Activated CD8-positive, alpha-beta T cell treated with anti-CD3 and anti-CD28 coated beads for 36 hours (primary cell): ENCODE results near the gene PPP3R2. TPM values are rescaled to one million over a fixed set of nuclear protein-coding genes. Genes with fewer than 3 reads are reported as not detected.
A peak's percentile ranks its signal among the peaks of the same experiment; 100 is the strongest.

ENCODE experiments used
- ATAC-seq: fragments of 200-7000 bp; cut with Tn5 transposase; one replicate; pipeline ENCODE4 v1.10.0; 2021; ENCODE audit warnings: mild to moderate bottlenecking, moderate library complexity
- CTCF ChIA-PET: fragments of 350-600 bp; sonication (Branson Sonifier 250); formaldehyde crosslinking; loops from one replicate; lab custom pipeline; 2021; ENCODE audit warnings: antibody characterized with exemption; lab: Charles Lee
- POLR2A ChIA-PET: fragments of 350-600 bp; sonication (Branson Sonifier 250); formaldehyde crosslinking; loops from one replicate; lab custom pipeline; 2021; ENCODE audit warnings: antibody characterized with exemption; lab: Charles Lee
- DNase-seq: peaks from one replicate; pipeline ENCODE4 v3.0.0-alpha.2; 2020
- H3K27ac Mint-ChIP-seq: one replicate; pipeline ENCODE4 v1.8.0; 2021; ENCODE audit warnings: mild to moderate bottlenecking, mixed read lengths
- H3K27me3 Mint-ChIP-seq: one replicate; pipeline ENCODE4 v1.8.0; 2021; ENCODE audit warnings: mixed read lengths
- H3K36me3 Mint-ChIP-seq: one replicate; pipeline ENCODE4 v1.8.0; 2021; ENCODE audit warnings: low read depth, mixed read lengths
- H3K4me1 Mint-ChIP-seq: one replicate; pipeline ENCODE4 v1.8.0; 2021; ENCODE audit warnings: low read depth, mixed read lengths
- H3K4me3 Mint-ChIP-seq: one replicate; pipeline ENCODE4 v1.8.0; 2021; ENCODE audit warnings: mild to moderate bottlenecking, moderate library complexity, mixed read lengths
- H3K9me3 Mint-ChIP-seq: one replicate; pipeline ENCODE4 v1.8.0; 2021; ENCODE audit warnings: mixed read lengths
- CTCF ChIP-seq: fragments of 200-600 bp; IDR thresholded peaks from one replicate; pipeline ENCODE4 v1.8.0; 2022; ENCODE audit warnings: antibody characterized with exemption, mild to moderate bottlenecking
- intact Hi-C: fragments of 100-400 bp; cut with micrococcal nuclease; formaldehyde crosslinking; loops from one replicate; pipeline ENCODE4 v1.10.0; 2022
- total RNA-seq, 2 experiments: library from RNA; stranded (reverse); gene quantifications; one replicate each; pipeline ENCODE4 v1.2.3, GENCODE V29; 2021

PPP3R2 gene
- total RNA-seq, 2 experiments from 2014 or later, result not detected

- H3K4me1 Mint-ChIP-seq, result peaks cover 49% of the 10 kb centered on the region
- TF ChIP-seq CTCF, result peak; percentile 48
- no peaks in the 10 kb centered on the region for H3K9me3 Mint-ChIP-seq
- H3K4me3 Mint-ChIP-seq, result no peak overlapping the region
- no peak overlapping the region for H3K27ac Mint-ChIP-seq
- DNase-seq (peak; percentile 69), ATAC-seq (peak; percentile 60)
- ChIA-PET POLR2A (interaction anchor here (0.6 kb wide), 1 partner anchor 101 kb away, joined by 3 read pairs; no protein-coding TSS in a partner anchor), CTCF (interaction anchor here (0.7 to 2.4 kb wide), 7 partner anchors 9 to 178 kb away, joined by 3 to 6 read pairs (median 4); partner anchors contain the start of gene RNF20)
- intact Hi-C loops, result no loop called here
- H3K36me3 Mint-ChIP-seq, result peaks cover 53% of the 10 kb centered on the region
- no peaks in the 10 kb centered on the region for H3K27me3 Mint-ChIP-seq
These were observed 27.7 kb downstream of the PPP3R2 start for GRCh38 chr9:101566904-101567724.

- ChIA-PET CTCF (interaction anchor here (0.9 to 1.2 kb wide), 2 partner anchors 20 to 37 kb away, joined by 3 to 4 read pairs; no protein-coding TSS in a partner anchor), POLR2A (interaction anchor here (1.4 kb wide), 1 partner anchor 29 kb away, joined by 4 read pairs; no protein-coding TSS in a partner anchor)
- TF ChIP-seq CTCF, result no peak
- H3K4me3 Mint-ChIP-seq, result no peak overlapping the region
- H3K4me1 Mint-ChIP-seq, result peaks cover 34% of the 10 kb centered on the region
- no peaks in the 10 kb centered on the region for H3K27me3 Mint-ChIP-seq
- intact Hi-C loops, result no loop called here
- H3K9me3 Mint-ChIP-seq, result peaks cover under 1% of the 10 kb centered on the region
- no peak overlapping the region for H3K27ac Mint-ChIP-seq
- ATAC-seq (no peak), DNase-seq (no peak)
- peaks cover 72% of the 10 kb centered on the region for H3K36me3 Mint-ChIP-seq
These were observed 30.5 kb downstream of the PPP3R2 start for GRCh38 chr9:101564252-101564651.

- peaks cover 8% of the 10 kb centered on the region for H3K9me3 Mint-ChIP-seq
- ATAC-seq, result no peak
- POLR2A ChIA-PET, result no interaction called here
These were observed 31.8 kb downstream of the PPP3R2 start for GRCh38 chr9:101562966-101563365.

GRCh38 chr9:101561740-101562139 is 33.0 kb downstream of the PPP3R2 start:
- CTCF ChIA-PET, result interaction anchor here (1.6 kb wide), 1 partner anchor 12 kb away, joined by 3 read pairs; no protein-coding TSS in a partner anchor
- no peak for TF ChIP-seq CTCF
- intact Hi-C loops, result no loop called here
- Mint-ChIP-seq H3K4me3 (no peak overlapping the region), H3K4me1 (peaks cover 19% of the 10 kb centered on the region), H3K36me3 (peaks cover 78% of the 10 kb centered on the region), H3K27me3 (no peaks in the 10 kb centered on the region), H3K9me3 (peaks cover 12% of the 10 kb centered on the region), H3K27ac (no peak overlapping the region)
- no peak for ATAC-seq
- no peak for DNase-seq
- POLR2A ChIA-PET, result no interaction called here

More at GRCh38 chr9:101562966-101563365, 31.8 kb downstream of the PPP3R2 start:
- Mint-ChIP-seq H3K27ac (no peak overlapping the region), H3K4me1 (peaks cover 30% of the 10 kb centered on the region), H3K27me3 (no peaks in the 10 kb centered on the region), H3K36me3 (peaks cover 75% of the 10 kb centered on the region), H3K4me3 (no peak overlapping the region)
- CTCF ChIA-PET, result interaction anchor here (1.1 to 1.6 kb wide), 2 partner anchors 11 to 104 kb away, joined by 3 read pairs; no protein-coding TSS in a partner anchor
- no peak for DNase-seq
- intact Hi-C loops, result no loop called here
- TF ChIP-seq CTCF, result no peak
